ENCODE measurements around the gene DSCAM.

DNA sequence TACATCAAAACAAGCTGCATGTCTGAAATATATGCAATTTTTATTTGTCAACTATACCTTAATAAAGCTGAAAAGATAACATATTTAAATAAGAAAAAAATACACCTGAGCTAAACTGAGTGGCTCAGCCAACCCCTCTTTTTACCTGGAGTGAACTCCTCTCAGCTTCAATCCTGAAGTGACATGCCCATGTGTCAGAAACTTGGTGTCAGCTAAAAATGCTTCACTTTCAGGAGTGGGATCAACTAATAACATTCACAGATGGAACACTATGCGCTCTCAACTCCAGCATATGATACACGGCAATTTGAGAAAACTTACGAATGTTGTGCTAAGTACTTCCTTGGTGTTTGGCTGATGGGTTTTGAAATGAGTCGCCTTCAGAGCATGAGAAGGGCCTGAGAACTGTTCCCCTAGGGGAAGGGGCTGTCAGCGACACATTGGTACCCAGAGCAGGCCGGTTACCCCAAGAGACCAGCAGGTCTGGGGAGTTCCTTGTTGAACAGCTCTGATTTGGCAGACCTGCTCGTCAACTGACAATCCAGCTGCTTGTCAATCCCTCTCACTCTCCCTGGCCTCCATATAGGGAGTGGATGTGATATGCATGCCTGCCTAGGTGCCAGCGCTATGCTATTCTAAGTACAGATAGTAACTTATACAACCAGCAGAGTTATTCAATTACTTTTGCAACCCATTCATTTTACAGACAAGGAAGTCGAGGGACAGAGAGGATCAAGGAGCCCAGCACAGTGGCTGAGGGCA lies 712.0 kb downstream of the DSCAM start:
- TF ChIP-seq POLR2A (IDR thresholded peaks at IDR 0.05), result no peak
- TF ChIP-seq, protein P1, sequence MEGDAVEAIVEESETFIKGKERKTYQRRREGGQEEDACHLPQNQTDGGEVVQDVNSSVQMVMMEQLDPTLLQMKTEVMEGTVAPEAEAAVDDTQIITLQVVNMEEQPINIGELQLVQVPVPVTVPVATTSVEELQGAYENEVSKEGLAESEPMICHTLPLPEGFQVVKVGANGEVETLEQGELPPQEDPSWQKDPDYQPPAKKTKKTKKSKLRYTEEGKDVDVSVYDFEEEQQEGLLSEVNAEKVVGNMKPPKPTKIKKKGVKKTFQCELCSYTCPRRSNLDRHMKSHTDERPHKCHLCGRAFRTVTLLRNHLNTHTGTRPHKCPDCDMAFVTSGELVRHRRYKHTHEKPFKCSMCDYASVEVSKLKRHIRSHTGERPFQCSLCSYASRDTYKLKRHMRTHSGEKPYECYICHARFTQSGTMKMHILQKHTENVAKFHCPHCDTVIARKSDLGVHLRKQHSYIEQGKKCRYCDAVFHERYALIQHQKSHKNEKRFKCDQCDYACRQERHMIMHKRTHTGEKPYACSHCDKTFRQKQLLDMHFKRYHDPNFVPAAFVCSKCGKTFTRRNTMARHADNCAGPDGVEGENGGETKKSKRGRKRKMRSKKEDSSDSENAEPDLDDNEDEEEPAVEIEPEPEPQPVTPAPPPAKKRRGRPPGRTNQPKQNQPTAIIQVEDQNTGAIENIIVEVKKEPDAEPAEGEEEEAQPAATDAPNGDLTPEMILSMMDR (IDR thresholded peaks at IDR 0.05), result no peak
